Measurements from ENCODE around the gene ALDH18A1.

ALDH18A1 gene

GRCh38 chr10:95656291-95657164, at the start of gene ALDH18A1:
Gene ALDH18A1, minus strand, starts transcription at chr10:95656711. Its CDS starts 3,334 bp downstream, at chr10:95653377.
- Histone ChIP-seq H3K79me2 (no peaks in the 10 kb centered on the region), H3K4me2 (ENCODE audit: low read length) (peak within 1 kb of the TSS; percentile 83), H3K27me3 (ENCODE audit: control insufficient read depth, insufficient read depth, low read length) (no peaks in the 10 kb centered on the region), H3K36me3 (ENCODE audit: control insufficient read depth, insufficient read depth, low read length) (no peaks in the 10 kb centered on the region), H2AFZ (peak within 1 kb of the TSS; percentile 84), H3K27ac (peak within 1 kb of the TSS; percentile 58), H3K4me1 (no peaks in the 10 kb centered on the region), H3K9ac (peak within 1 kb of the TSS; percentile 6), H3K9me3 (ENCODE audit: control insufficient read depth, low read length) (no peaks in the 10 kb centered on the region), H3K4me3 (ENCODE audit: low read depth, low read length) (peak within 1 kb of the TSS; percentile 86)
- no peak for TF ChIP-seq CTCF (IDR thresholded peaks at IDR 0.05)

GRCh38 chr10:95698415-95698814, 41.9 kb upstream of the ALDH18A1 start:
- Histone ChIP-seq H3K4me3 (ENCODE audit: low read depth, low read length) (no peak overlapping the region), H3K36me3 (ENCODE audit: control insufficient read depth, insufficient read depth, low read length) (no peaks in the 10 kb centered on the region), H3K4me1 (no peaks in the 10 kb centered on the region), H3K4me2 (ENCODE audit: low read length) (no peak overlapping the region), H2AFZ (no peak overlapping the region), H3K27ac (no peak overlapping the region), H3K9me3 (ENCODE audit: control insufficient read depth, low read length) (no peaks in the 10 kb centered on the region), H3K9ac (no peak overlapping the region), H3K79me2 (peaks cover 2% of the 10 kb centered on the region), H3K27me3 (ENCODE audit: control insufficient read depth, insufficient read depth, low read length) (no peaks in the 10 kb centered on the region)
- no peak for TF ChIP-seq CTCF (IDR thresholded peaks at IDR 0.05)

- no peaks in the 10 kb centered on the region for H3K27me3 ChIP-seq (ENCODE audit: control insufficient read depth, insufficient read depth, low read length)
- no peak overlapping the region for H3K4me2 ChIP-seq (ENCODE audit: low read length)
- no peak for TF ChIP-seq CTCF (IDR thresholded peaks at IDR 0.05)
- no peaks in the 10 kb centered on the region for H3K9me3 ChIP-seq (ENCODE audit: control insufficient read depth, low read length)
- no peak overlapping the region for H2AFZ ChIP-seq
- H3K79me2 ChIP-seq, result peaks cover 10% of the 10 kb centered on the region
- no peak overlapping the region for H3K9ac ChIP-seq
- H3K27ac ChIP-seq, result no peak overlapping the region
- H3K4me1 ChIP-seq, result peaks cover 6% of the 10 kb centered on the region
- H3K4me3 ChIP-seq (ENCODE audit: low read depth, low read length), result no peak overlapping the region
- H3K36me3 ChIP-seq (ENCODE audit: control insufficient read depth, insufficient read depth, low read length), result no peaks in the 10 kb centered on the region
These were observed 40.9 kb upstream of the ALDH18A1 start for GRCh38 chr10:95697429-95697828.

DNA sequence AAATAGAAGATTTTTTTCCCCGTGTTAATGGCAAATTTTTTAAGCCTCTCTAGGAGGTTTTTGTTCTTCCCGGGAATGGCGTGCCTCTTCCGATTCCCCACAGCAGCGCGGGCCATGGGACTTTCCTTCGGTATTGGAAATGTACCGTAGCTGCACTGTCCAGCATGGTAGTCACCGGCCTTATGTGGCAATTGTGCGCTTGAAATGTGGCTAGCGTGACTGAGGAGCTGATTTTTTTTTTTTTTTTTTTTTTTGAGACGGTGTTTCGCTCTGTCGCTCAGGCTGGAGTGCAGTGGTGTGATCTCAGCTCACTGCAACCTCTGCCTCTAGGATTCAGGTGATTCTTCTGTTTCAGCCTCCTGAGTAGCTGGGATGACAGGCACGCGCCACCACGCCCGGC, 38.2 kb upstream of the ALDH18A1 start:
- H3K4me1 ChIP-seq, result peaks cover 10% of the 10 kb centered on the region
- no peaks in the 10 kb centered on the region for H3K27me3 ChIP-seq (ENCODE audit: control insufficient read depth, insufficient read depth, low read length)
- TF ChIP-seq CTCF (IDR thresholded peaks at IDR 0.05), result no peak
- no peak overlapping the region for H3K4me3 ChIP-seq (ENCODE audit: low read depth, low read length)
- H3K9me3 ChIP-seq (ENCODE audit: control insufficient read depth, low read length), result no peaks in the 10 kb centered on the region
- H3K9ac ChIP-seq, result no peak overlapping the region
- peak overlapping the region; percentile 50 for H2AFZ ChIP-seq
- no peak overlapping the region for H3K4me2 ChIP-seq (ENCODE audit: low read length)
- H3K36me3 ChIP-seq (ENCODE audit: control insufficient read depth, insufficient read depth, low read length), result no peaks in the 10 kb centered on the region
- H3K27ac ChIP-seq, result no peak overlapping the region
- H3K79me2 ChIP-seq, result peaks cover 10% of the 10 kb centered on the region
